BE2C (cell line): ENCODE data around the gene WFDC9. TPM values are rescaled to one million over a fixed set of nuclear protein-coding genes. Genes with fewer than 3 reads are reported as not detected.
"Not testable (repeated sequence)": the region's sequence is repeated elsewhere in the genome, so short reads cannot be mapped to it uniquely, and the experiment has no call there.

Source experiments
- DNase-seq: peaks from one replicate; pipeline ENCODE4 v3.0.0-alpha.2; 2020
- H3K27me3 ChIP-seq: fragments of 250-450 bp; sonication (Bioruptor Pico); 2 replicates; pipeline ENCODE4 v1.5.1; 2020; ENCODE audit warnings: mild to moderate bottlenecking
- H3K36me3 ChIP-seq: fragments of 250-450 bp; sonication (Bioruptor Pico); 2 replicates; pipeline ENCODE4 v1.5.1; 2020; ENCODE audit warnings: mild to moderate bottlenecking
- H3K4me1 ChIP-seq: fragments of 250-450 bp; sonication (Bioruptor Pico); 2 replicates; pipeline ENCODE4 v1.5.1; 2020
- H3K4me3 ChIP-seq: 2 replicates; pipeline ENCODE4 v1.5.1; 2011; ENCODE audit warnings: low read depth, low read length
- H3K9me3 ChIP-seq: fragments of 250-450 bp; sonication (Bioruptor Pico); 2 replicates; pipeline ENCODE4 v1.5.1; 2020
- CTCF ChIP-seq: IDR thresholded peaks from 2 replicates; pipeline ENCODE4 v1.5.1; 2012; ENCODE audit warnings: mild to moderate bottlenecking, low read depth, low read length
- polyA plus RNA-seq: library from polyadenylated mRNA; unstranded; fragments of >200 nt; gene quantifications from one replicate; pipeline ENCODE4 v1.2.1, GENCODE V29; 2012; ENCODE audit warnings: low read depth, missing spikeins; ENCODE audit not compliant: insufficient read length, insufficient read depth

Gene WFDC9
- not detected for polyA plus RNA-seq

GRCh38 chr20:45631184-45631583, at the start of gene WFDC9:
WFDC9 (minus strand) TSS chr20:45631284; CDS start chr20:45610181, 21,103 bp downstream.
- no peak for DNase-seq
- H3K4me1 ChIP-seq: no peaks in the 10 kb centered on the region
- no peak for TF ChIP-seq CTCF

GRCh38 chr20:45679650-45680049, 48.6 kb upstream of the WFDC9 start:
- DNase-seq: no peak
- no peak for TF ChIP-seq CTCF
- Histone ChIP-seq H3K9me3 (no peaks in the 10 kb centered on the region), H3K27me3 (no peaks in the 10 kb centered on the region), H3K4me3 (no peak overlapping the region), H3K4me1 (no peaks in the 10 kb centered on the region), H3K36me3 (no peaks in the 10 kb centered on the region)

More at GRCh38 chr20:45631184-45631583, at the start of gene WFDC9:
- no peaks in the 10 kb centered on the region for H3K9me3 ChIP-seq
- H3K4me3 ChIP-seq: no peak within 1 kb of the TSS
- H3K36me3 ChIP-seq: no peaks in the 10 kb centered on the region
- peaks cover 5% of the 10 kb centered on the region; the same call in 1 of the 2 replicates for H3K27me3 ChIP-seq

GRCh38 chr20:45672765-45673164, 41.7 kb upstream of the WFDC9 start:
- Histone ChIP-seq H3K4me3 (no peak overlapping the region), H3K27me3 (peaks cover 4% of the 10 kb centered on the region; the same call in 1 of the 2 replicates), H3K4me1 (no peaks in the 10 kb centered on the region), H3K36me3 (no peaks in the 10 kb centered on the region), H3K9me3 (no peaks in the 10 kb centered on the region)
- TF ChIP-seq CTCF: no peak
- DNase-seq: no peak

- Histone ChIP-seq H3K9me3 (no peaks in the 10 kb centered on the region), H3K36me3 (no peaks in the 10 kb centered on the region), H3K4me1 (no peaks in the 10 kb centered on the region), H3K27me3 (peaks cover 4% of the 10 kb centered on the region; the same call in 1 of the 2 replicates), H3K4me3 (no peak within 1 kb of the TSS)
- DNase-seq: no peak
- no peak for TF ChIP-seq CTCF
Measured at GRCh38 chr20:45670139-45670538, 39.1 kb upstream of the WFDC9 start, which contains the start of gene WFDC11. WFDC11 (minus strand) TSS chr20:45670239; CDS start chr20:45650600, 19,639 bp downstream.

GRCh38 chr20:45657038-45657437, 26.0 kb upstream of the WFDC9 start:
- DNase-seq, H3K9me3 ChIP-seq, H3K36me3 ChIP-seq, H3K27me3 ChIP-seq, H3K4me3 ChIP-seq, H3K4me1 ChIP-seq: not testable (repeated sequence)

- DNase-seq: not testable (repeated sequence)
Measured at GRCh38 chr20:45651726-45652125, 20.6 kb upstream of the WFDC9 start.

GRCh38 chr20:45649312-45649863, 18.3 kb upstream of the WFDC9 start:
- Histone ChIP-seq H3K4me3 (no peak overlapping the region), H3K4me1 (no peaks in the 10 kb centered on the region), H3K9me3 (no peaks in the 10 kb centered on the region), H3K27me3 (no peaks in the 10 kb centered on the region), H3K36me3 (no peaks in the 10 kb centered on the region)
- TF ChIP-seq CTCF: no peak
- DNase-seq: no peak

More at GRCh38 chr20:45651726-45652125, 20.6 kb upstream of the WFDC9 start:
- H3K4me1 ChIP-seq, H3K36me3 ChIP-seq, H3K27me3 ChIP-seq, H3K4me3 ChIP-seq, H3K9me3 ChIP-seq: not testable (repeated sequence)
